NB4 (cell line): ENCODE results near the gene FBXW8.

Source experiments
- TF ChIP-seq, protein P1 (sequence below): IDR thresholded peaks from one replicate; pipeline ENCODE4 v1.5.1; 2012; ENCODE audit warnings: low read depth, low read length
- TF ChIP-seq, protein P2 (sequence below): IDR thresholded peaks from 2 replicates; pipeline ENCODE4 v1.6.1; 2011; ENCODE audit warnings: low read depth, low read length

DNA sequence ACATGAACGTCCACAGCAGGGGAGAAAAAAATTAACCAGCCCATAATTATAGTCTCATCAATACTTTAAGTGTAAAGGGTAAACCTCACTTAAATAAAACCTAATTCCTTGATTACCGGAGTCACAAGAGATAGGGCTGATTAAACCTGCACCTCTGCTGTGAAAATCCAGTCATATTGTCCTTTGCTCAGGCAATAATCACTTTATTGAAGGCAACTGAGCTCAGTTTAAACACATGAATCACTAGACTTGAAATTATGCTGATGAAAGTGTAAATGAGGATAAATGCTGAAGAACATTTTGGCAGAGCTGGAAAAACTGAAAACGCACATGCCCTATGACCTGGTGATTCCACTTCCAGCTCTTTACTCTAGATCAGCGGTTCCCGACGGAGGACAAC lies 22.9 kb upstream of the FBXW8 start:
- TF ChIP-seq, protein P1, sequence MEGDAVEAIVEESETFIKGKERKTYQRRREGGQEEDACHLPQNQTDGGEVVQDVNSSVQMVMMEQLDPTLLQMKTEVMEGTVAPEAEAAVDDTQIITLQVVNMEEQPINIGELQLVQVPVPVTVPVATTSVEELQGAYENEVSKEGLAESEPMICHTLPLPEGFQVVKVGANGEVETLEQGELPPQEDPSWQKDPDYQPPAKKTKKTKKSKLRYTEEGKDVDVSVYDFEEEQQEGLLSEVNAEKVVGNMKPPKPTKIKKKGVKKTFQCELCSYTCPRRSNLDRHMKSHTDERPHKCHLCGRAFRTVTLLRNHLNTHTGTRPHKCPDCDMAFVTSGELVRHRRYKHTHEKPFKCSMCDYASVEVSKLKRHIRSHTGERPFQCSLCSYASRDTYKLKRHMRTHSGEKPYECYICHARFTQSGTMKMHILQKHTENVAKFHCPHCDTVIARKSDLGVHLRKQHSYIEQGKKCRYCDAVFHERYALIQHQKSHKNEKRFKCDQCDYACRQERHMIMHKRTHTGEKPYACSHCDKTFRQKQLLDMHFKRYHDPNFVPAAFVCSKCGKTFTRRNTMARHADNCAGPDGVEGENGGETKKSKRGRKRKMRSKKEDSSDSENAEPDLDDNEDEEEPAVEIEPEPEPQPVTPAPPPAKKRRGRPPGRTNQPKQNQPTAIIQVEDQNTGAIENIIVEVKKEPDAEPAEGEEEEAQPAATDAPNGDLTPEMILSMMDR = no peak
- TF ChIP-seq, protein P2, sequence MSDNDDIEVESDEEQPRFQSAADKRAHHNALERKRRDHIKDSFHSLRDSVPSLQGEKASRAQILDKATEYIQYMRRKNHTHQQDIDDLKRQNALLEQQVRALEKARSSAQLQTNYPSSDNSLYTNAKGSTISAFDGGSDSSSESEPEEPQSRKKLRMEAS = no peak
